Activated CD8-positive, alpha-beta memory T cell treated with anti-CD3 and anti-CD28 coated beads, Interleukin-2, amount 50 U/mL, for 24 hours (primary cell): Measurements from ENCODE around the gene ADCY3.

Experiments used
- DNase-seq: peaks from one replicate; pipeline ENCODE4 v3.0.0-alpha.2; 2020; ENCODE audit errors: extremely low read depth

The ADCY3 gene

GRCh38 chr2:24920098-24920808 is at the start of gene ADCY3:
Gene ADCY3 (minus strand): TSS chr2:24920237. CDS start chr2:24918987, 1,250 bp downstream.
- DNase-seq: no peak

GRCh38 chr2:24969784-24970183 is 49.7 kb upstream of the ADCY3 start:
- DNase-seq: no peak

- DNase-seq: no peak
Measured at GRCh38 chr2:24961903-24962302, 41.9 kb upstream of the ADCY3 start.

DNA sequence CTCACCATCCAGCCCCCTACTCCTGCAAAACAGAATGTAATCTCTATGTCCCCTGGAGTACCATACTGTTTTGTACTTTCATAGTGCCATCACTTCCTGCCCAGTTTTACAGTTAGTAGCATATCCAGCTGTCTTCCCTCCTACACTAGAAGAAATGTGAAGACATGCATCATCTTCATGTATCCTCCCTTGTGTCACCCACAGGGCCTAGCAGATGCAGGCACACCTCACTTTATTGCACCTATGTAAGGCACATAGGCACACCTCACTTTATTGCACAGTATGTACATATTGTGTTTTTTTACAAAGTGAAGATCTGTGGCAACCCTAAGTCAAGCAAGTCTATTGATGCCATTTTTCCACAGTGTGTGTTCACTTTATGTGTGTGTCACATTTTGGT is 39.7 kb upstream of the ADCY3 start:
- DNase-seq: no peak

DNA sequence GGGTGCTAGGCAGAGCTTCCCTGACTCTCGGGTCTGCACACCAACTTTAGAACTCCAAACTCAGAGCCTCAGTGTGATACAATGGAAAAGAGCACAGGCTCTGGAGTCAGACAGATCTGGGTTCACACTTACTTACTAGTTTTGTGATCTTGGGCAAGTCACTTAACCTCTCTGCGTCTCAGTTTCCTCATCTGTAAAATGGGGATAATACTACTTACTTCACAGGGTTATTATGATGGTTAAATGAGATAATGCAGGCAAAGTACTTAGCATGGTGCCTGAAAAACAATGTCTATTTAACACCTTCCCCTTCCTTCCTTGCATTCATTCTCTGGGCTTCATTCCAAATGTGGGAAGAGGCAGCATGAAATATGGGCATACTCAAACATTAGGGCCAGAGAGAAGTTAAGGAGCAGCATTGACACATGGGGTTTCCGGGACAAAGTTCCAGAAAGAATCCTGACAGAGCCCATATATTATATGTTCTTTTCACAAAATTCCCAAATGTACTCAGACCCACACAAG is 38.4 kb upstream of the ADCY3 start:
- no peak for DNase-seq

DNA sequence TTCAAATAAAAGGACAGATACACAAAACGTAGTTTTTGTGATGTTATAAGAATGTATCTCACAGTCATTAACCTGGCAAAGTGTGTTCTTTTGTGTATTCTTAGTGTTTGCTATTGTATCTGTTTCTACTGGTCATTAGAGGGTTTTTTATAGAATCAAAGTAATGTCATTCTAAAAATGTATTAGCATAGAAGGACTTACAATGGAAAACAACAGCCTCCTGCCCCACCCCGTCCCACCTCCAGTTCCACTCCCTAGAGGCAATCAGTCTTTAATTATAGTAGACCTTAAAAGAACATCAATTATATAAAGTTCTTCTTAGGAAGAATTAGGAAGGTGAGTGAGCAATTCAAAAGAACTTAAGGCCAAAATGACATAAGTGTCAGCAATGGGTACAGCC is 37.9 kb upstream of the ADCY3 start:
- DNase-seq: no peak

DNA sequence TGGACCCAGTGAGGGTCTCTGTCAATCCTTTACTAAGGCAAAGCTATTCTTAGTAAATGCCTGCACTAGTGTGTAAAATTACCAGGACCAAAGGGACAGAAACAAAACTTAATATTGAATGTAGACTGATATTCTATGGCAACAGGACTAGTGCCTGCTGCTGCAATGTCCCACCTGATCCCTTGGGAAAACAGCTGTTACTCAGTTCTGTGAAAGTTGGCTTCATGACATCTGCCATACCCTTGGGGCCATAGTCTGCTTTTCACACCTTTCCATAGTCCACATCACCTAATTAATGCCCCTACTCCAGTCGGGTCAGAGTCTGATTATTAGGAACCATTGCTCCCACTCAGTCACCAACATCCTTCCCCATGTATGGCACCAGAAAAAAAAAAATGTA is 37.2 kb upstream of the ADCY3 start:
- DNase-seq: no peak

- DNase-seq: no peak
Measured at GRCh38 chr2:24955921-24956320, 35.9 kb upstream of the ADCY3 start.

GRCh38 chr2:24955232-24955631 is 35.2 kb upstream of the ADCY3 start:
- no peak for DNase-seq

- no peak for DNase-seq
Measured at GRCh38 chr2:24950102-24950501, 30.1 kb upstream of the ADCY3 start.

- DNase-seq: no peak
Measured at GRCh38 chr2:24948506-24948905, 28.5 kb upstream of the ADCY3 start.

DNA sequence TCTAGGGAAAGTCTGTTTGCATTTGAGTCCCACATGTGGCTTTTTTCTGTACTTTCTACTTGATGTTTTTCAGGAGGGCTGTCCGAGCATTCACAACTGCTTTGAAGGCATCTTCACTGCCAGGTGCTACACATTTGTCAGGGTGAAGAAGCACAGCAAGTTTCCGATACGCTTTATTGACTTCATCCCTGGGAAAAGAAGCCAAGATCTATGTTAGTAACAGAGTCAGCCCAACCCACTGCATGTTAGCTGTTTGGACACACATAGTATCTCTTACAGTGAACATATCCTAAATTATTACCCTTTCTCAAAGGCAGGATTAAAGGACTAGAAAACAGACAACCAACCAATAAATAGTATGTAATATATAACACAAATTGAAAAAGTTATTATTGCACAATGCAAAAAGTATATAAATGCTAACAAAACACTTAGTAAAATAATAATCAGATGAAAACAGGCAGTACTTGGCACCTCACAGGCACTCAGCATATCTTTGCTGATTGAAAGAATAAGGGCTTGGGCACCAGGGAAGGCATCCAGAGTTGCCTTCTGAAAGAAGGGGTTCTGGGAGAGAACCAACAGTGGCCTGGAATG is 27.6 kb upstream of the ADCY3 start:
- DNase-seq: no peak

DNA sequence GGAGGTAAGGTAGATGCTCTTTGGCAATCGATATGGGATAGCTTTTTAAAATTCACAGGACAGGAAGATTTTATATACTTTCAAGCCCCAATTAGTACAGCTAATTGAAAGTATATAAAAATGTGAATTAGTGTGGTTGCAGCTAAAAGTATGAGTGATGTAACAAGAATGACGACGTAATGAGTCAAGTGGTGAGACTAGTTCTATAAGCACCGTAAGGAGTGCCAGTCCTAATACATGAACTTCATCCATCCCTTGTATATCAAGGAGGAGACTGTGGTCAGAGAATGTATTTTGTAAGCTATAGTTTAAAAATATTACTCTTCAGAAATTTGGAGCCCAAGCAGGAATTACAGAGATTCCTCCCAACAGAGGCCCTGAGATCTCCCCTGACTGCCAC is 25.9 kb upstream of the ADCY3 start:
- no peak for DNase-seq

GRCh38 chr2:24943427-24944053 is 23.5 kb upstream of the ADCY3 start:
- no peak for DNase-seq

DNA sequence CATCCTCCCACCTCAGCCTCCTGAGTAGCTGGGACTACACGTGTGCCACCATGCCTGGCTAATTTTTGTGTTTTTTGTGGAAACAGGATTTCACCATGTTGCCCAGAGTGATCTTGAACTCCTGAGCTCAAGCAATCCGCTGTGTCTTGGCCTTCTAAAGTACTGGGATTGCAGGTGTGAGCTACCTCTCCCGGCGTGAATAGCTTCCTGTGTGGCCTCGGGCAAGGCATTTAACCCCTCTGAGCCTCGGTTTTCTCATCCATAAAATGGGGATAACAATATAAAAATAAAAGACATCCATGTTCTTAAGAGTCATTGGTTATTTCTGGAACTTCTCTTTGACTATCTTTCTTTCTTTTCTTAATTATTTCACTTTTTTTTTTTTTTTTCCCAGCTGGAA is 19.3 kb upstream of the ADCY3 start:
- no peak for DNase-seq

- DNase-seq: no peak
Measured at GRCh38 chr2:24937236-24937635, 17.2 kb upstream of the ADCY3 start.

- no peak for DNase-seq
Measured at GRCh38 chr2:24935145-24935544, 15.1 kb upstream of the ADCY3 start.

GRCh38 chr2:24932715-24933114 is 12.7 kb upstream of the ADCY3 start:
- no peak for DNase-seq

- DNase-seq: no peak
Measured at GRCh38 chr2:24930768-24931167, 10.7 kb upstream of the ADCY3 start.

GRCh38 chr2:24929230-24929629 is 9.2 kb upstream of the ADCY3 start:
- no peak for DNase-seq

GRCh38 chr2:24928036-24928435 is 8.0 kb upstream of the ADCY3 start:
- no peak for DNase-seq

DNA sequence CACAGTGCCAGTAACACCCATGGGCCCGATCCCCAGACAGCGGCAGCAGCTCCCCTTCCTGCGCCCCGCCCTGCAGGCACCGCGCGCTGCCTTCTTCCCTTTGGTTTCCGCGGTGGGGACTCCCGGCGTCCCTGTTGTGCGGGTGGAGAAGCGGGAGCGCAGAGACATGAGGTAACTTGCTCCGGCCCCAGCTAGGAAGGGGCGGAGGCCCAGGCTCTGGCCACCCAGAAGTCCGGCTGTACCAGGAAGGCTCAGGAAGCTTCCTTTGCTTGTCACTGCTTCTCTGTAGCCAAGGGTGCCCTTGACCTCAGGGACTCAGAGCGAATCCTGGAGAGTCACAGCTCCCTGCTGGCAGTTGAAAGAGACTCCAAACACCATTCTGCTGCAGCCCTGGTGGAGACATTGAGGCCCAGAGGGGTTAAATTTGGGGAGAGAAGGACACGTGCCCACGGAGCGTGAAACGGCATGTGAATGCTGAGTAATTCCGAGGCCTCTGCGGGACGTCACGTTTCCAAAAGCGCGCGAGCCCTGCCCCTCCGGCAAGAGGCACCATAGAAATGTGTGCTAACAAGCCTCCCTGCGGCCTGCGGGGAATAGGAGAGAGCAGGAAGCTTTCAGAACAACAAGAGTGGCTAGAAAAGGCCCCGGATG is 6.7 kb upstream of the ADCY3 start:
- DNase-seq: no peak

- no peak for DNase-seq
Measured at GRCh38 chr2:24926220-24926601, 6.2 kb upstream of the ADCY3 start.
